H1 (cell line): ENCODE measurements around the gene CUL9. TPM values are rescaled to one million over a fixed set of nuclear protein-coding genes. Genes with fewer than 3 reads are reported as not detected.

Source experiments
- ASH2L ChIP-seq: fragments of 200-600, 300-600 bp; sonication (generic); IDR thresholded peaks from one replicate; pipeline ENCODE4 v1.7.1; 2017; ENCODE audit warnings: low read length
- CBX5 ChIP-seq: fragments of 300-800, 300-1000 bp; sonication (generic); IDR thresholded peaks from 2 replicates; pipeline ENCODE4 v1.7.1; 2016; ENCODE audit warnings: antibody characterized with exemption, low read length, low read depth
- CEBPB ChIP-seq: IDR thresholded peaks from 2 replicates; pipeline ENCODE4 v1.6.1; 2012; ENCODE audit warnings: low read depth, low read length
- CHD1 ChIP-seq: IDR thresholded peaks from 2 replicates; pipeline ENCODE4 v1.6.1; 2012; ENCODE audit warnings: low read depth, low read length, improper control_type of control experiment
- CREB1 ChIP-seq: IDR thresholded peaks from 2 replicates; pipeline ENCODE4 v1.6.1; 2012; ENCODE audit warnings: inconsistent platforms
- EGR1 ChIP-seq: IDR thresholded peaks from 2 replicates; pipeline ENCODE4 v1.6.1; 2011; ENCODE audit warnings: low read depth, low read length, borderline replicate concordance
- GABPA ChIP-seq: IDR thresholded peaks from 2 replicates; pipeline ENCODE4 v1.6.1; 2011; ENCODE audit warnings: mild to moderate bottlenecking, low read length, moderate library complexity, borderline replicate concordance; ENCODE audit not compliant: insufficient read depth
- GTF2F1 ChIP-seq: IDR thresholded peaks from 2 replicates; pipeline ENCODE4 v1.6.1; 2012; ENCODE audit warnings: low read depth, low read length, improper control_type of control experiment, borderline replicate concordance
- HDAC2 ChIP-seq, 2 experiments: fragments of 300-600 bp in 1 of 2; sonication (generic) in 1 of 2; IDR thresholded peaks; 2 replicates each; pipeline ENCODE4 v1.6.1; 2011 to 2012; ENCODE audit warnings: low read depth in 2 of 2, low read length in 2 of 2, mild to moderate bottlenecking in 2 of 2, moderate library complexity in 2 of 2, borderline replicate concordance in 1 of 2, inconsistent platforms in 1 of 2
- JUND ChIP-seq: IDR thresholded peaks from 2 replicates; pipeline ENCODE4 v1.6.1; 2011; ENCODE audit warnings: mild to moderate bottlenecking, improper control_type of control experiment, low read length
- KDM4A ChIP-seq: IDR thresholded peaks from one replicate; pipeline ENCODE4 v1.7.1; 2012; ENCODE audit warnings: low read depth, mild to moderate bottlenecking, moderate library complexity, low read length, inconsistent platforms; ENCODE audit not compliant: severe bottlenecking
- PHF8 ChIP-seq: fragments of 200-600 bp; sonication (generic); conservative IDR thresholded peaks from 2 replicates; pipeline ENCODE4 v1.7.1; 2012; ENCODE audit warnings: low read depth, mild to moderate bottlenecking, inconsistent platforms, low read length, moderate library complexity
- POLR2AphosphoS5 ChIP-seq: IDR thresholded peaks from 2 replicates; pipeline ENCODE4 v1.6.1; 2011; ENCODE audit warnings: low read depth, low read length
- RBBP5 ChIP-seq: IDR thresholded peaks from 2 replicates; pipeline ENCODE4 v1.7.1; 2012; ENCODE audit warnings: low read depth, mild to moderate bottlenecking, inconsistent platforms, low read length, moderate library complexity, borderline replicate concordance
- RXRA ChIP-seq: IDR thresholded peaks from 2 replicates; pipeline ENCODE4 v1.6.1; 2011; ENCODE audit warnings: low read depth, mild to moderate bottlenecking, low read length, moderate library complexity; ENCODE audit not compliant: insufficient read depth
- SP4 ChIP-seq: IDR thresholded peaks from 2 replicates; pipeline ENCODE4 v1.6.1; 2012; ENCODE audit warnings: low read length, inconsistent platforms
- SRF ChIP-seq: IDR thresholded peaks from 2 replicates; pipeline ENCODE4 v1.6.1; 2011; ENCODE audit warnings: mild to moderate bottlenecking, low read depth, low read length, moderate library complexity
- TBP ChIP-seq: IDR thresholded peaks from 2 replicates; pipeline ENCODE4 v1.6.1; 2011; ENCODE audit warnings: low read depth, low read length, improper control_type of control experiment
- YY1 ChIP-seq: IDR thresholded peaks from 2 replicates; pipeline ENCODE4 v1.6.1; 2011; ENCODE audit warnings: low read depth, mild to moderate bottlenecking, low read length
- polyA plus RNA-seq, 7 experiments: library from polyadenylated mRNA; depleted of rRNA in 3 of 7; stranded (reverse) in 5 of 7; unstranded in 2 of 7; fragments of >200 nt in 5 of 7; fragments of 200-250 nt in 2 of 7; gene quantifications; 1 replicate in 5 of 7; 2 replicates in 1 of 7; 4 replicates in 1 of 7; pipeline versions ENCODE4 v1.2.1 to v1.2.3, GENCODE V29; 2011 to 2013; ENCODE audit warnings: missing spikeins in 2 of 7, mixed read lengths in 2 of 7
- total RNA-seq: library from RNA; stranded (reverse); fragmentation: NEBNext Ultra II Directional; extraction: Animal tissue kit (Norgen Biotek cat#: 25700); gene quantifications from 2 replicates; pipeline ENCODE4 v1.2.1, GENCODE V29; 2021
- TF ChIP-seq, protein P1 (sequence below), 3 experiments: IDR thresholded peaks; 1 replicate in 2 of 3; 2 replicates in 1 of 3; pipeline versions ENCODE4 v1.5.1 to v1.6.1; 2011; ENCODE audit warnings: low read length in 3 of 3, mild to moderate bottlenecking in 3 of 3, inconsistent platforms in 2 of 3, low read depth in 1 of 3, moderate library complexity in 1 of 3; ENCODE audit not compliant: insufficient read depth in 1 of 3; ENCODE audit errors: control extremely low read depth in 1 of 3
- TF ChIP-seq, protein P2 (sequence below): IDR thresholded peaks from 2 replicates; pipeline ENCODE4 v1.6.1; 2012; ENCODE audit warnings: inconsistent platforms

The CUL9 gene
- total and polyA plus RNA-seq, 2 of the 8 experiments (the other 6 are each of a cell fraction or from before 2014, with no cell fraction given) = 7.7 to 9.8 TPM

DNA sequence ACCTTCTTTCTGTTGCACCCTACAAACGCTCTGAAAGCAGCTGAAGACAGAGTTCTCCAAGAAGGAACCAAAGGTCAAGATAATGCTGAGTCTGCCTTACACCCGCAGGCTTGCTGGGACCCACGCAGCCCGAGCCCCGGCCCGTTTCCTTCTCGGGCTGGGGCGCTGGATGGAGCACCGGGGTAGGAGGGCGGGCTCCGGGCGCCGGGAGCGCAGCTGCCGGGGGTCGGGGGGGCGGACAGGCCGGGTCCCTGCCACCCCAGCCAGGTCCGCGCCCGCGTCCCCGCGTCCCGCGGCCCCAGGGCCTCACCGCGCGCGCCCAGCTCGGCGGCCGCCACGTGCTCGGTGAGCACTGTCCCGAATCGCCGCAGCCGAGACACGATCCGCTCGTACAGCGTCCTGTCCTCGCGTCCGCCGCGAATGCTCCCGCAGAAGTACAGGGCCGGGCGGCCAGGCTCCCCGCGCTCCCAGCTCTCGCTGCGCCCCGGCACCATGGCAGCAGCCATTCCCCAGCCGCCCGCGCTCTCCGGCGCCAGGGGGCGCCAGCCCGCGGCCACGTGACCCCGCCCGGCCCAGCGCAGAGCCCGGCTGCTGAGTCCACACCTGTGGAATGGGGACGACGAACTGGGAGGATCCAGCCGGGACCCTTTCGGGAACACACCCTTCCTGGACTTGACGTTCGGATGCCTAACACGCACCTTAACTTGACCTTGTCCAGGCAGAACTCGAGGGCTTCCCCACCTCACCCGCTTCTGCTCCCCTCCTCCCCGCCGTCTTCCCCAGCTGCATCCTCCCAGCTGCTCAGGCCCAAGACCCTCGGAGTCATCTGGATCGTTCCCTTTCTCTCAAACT, 47.2 kb downstream of the CUL9 start, which contains the start of gene DNPH1 (continued):
- TF ChIP-seq, protein P1, sequence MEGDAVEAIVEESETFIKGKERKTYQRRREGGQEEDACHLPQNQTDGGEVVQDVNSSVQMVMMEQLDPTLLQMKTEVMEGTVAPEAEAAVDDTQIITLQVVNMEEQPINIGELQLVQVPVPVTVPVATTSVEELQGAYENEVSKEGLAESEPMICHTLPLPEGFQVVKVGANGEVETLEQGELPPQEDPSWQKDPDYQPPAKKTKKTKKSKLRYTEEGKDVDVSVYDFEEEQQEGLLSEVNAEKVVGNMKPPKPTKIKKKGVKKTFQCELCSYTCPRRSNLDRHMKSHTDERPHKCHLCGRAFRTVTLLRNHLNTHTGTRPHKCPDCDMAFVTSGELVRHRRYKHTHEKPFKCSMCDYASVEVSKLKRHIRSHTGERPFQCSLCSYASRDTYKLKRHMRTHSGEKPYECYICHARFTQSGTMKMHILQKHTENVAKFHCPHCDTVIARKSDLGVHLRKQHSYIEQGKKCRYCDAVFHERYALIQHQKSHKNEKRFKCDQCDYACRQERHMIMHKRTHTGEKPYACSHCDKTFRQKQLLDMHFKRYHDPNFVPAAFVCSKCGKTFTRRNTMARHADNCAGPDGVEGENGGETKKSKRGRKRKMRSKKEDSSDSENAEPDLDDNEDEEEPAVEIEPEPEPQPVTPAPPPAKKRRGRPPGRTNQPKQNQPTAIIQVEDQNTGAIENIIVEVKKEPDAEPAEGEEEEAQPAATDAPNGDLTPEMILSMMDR (IDR thresholded peaks at IDR 0.05; ENCODE audit: control extremely low read depth in 1 of 3, insufficient read depth in 1 of 3, low read depth in 1 of 3, low read length in 3 of 3) = peak in 2 of 3 experiments; percentile 81 to 83; a peak in 3 of 4 replicates
- TF ChIP-seq CHD1 (no peak), CEBPB (no peak), RXRA (no peak), GTF2F1 (no peak), CBX5 (no peak), RBBP5 (peak; percentile 68; the same call in 1 of the 2 replicates), JUND (peak; percentile 63; the same call in 1 of the 2 replicates), POLR2AphosphoS5 (0 out of 2 replicates have a peak, but pooled peaks have one; percentile 56), PHF8 (peak; percentile 82), GABPA (peak; percentile 60; the same call in 1 of the 2 replicates), SRF (no peak), TBP (peak; percentile 78; the same call in 1 of the 2 replicates), CREB1 (no peak), EGR1 (no peak), SP4 (no peak), YY1 (peak; percentile 93), KDM4A (peak; percentile 83), ASH2L (no peak), HDAC2 (IDR thresholded peaks at IDR 0.05; ENCODE audit: borderline replicate concordance in 1 of 2, low read depth in 2 of 2, low read length in 2 of 2) (peak in 1 of 2 experiments; percentile 93; a peak in 1 of 4 replicates)
- TF ChIP-seq, protein P2, sequence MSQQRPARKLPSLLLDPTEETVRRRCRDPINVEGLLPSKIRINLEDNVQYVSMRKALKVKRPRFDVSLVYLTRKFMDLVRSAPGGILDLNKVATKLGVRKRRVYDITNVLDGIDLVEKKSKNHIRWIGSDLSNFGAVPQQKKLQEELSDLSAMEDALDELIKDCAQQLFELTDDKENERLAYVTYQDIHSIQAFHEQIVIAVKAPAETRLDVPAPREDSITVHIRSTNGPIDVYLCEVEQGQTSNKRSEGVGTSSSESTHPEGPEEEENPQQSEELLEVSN = peak; percentile 89
